Trophoblast cell (in vitro differentiated cells and primary cell): Measurements from ENCODE around the gene PRLR. TPM values are rescaled to one million over a fixed set of nuclear protein-coding genes. Genes with fewer than 3 reads are reported as not detected.

Source experiments
- DNase-seq, 2 donors: peaks; one replicate each; pipeline ENCODE4 v3.0.0-alpha.2; 2016
- H2AFZ ChIP-seq: 2 replicates; pipeline ENCODE4 v1.6.1; 2013; ENCODE audit warnings: low read length, moderate library complexity, mild to moderate bottlenecking; ENCODE audit not compliant: insufficient read depth, poor library complexity
- H2AK5ac ChIP-seq: 2 replicates; pipeline ENCODE4 v1.6.1; 2013; ENCODE audit warnings: mild to moderate bottlenecking, low read length
- H2BK120ac ChIP-seq: 2 replicates; pipeline ENCODE4 v1.6.1; 2013; ENCODE audit warnings: low read length, mild to moderate bottlenecking, moderate library complexity; ENCODE audit not compliant: insufficient read depth, poor library complexity
- H2BK12ac ChIP-seq: 2 replicates; pipeline ENCODE4 v1.6.1; 2013; ENCODE audit warnings: mild to moderate bottlenecking, low read length, moderate library complexity
- H2BK5ac ChIP-seq: 2 replicates; pipeline ENCODE4 v1.6.1; 2013; ENCODE audit warnings: low read length, low read depth, moderate library complexity, mild to moderate bottlenecking; ENCODE audit not compliant: poor library complexity
- H3K14ac ChIP-seq: 2 replicates; pipeline ENCODE4 v1.6.1; 2013; ENCODE audit warnings: mild to moderate bottlenecking, low read length
- H3K18ac ChIP-seq: 2 replicates; pipeline ENCODE4 v1.6.1; 2013; ENCODE audit warnings: mild to moderate bottlenecking, low read length
- H3K23ac ChIP-seq: 2 replicates; pipeline ENCODE4 v1.6.1; 2013; ENCODE audit warnings: low read length
- H3K27ac ChIP-seq: 2 replicates; pipeline ENCODE4 v1.5.1; 2013; ENCODE audit warnings: low read depth, mild to moderate bottlenecking, inconsistent platforms, low read length, moderate library complexity
- H3K27me3 ChIP-seq: 2 replicates; pipeline ENCODE4 v1.6.1; 2013; ENCODE audit warnings: inconsistent platforms, mild to moderate bottlenecking, low read length, moderate library complexity; ENCODE audit not compliant: insufficient read depth
- H3K36me3 ChIP-seq, 2 experiments: 1 replicate in 1 of 2; 2 replicates in 1 of 2; pipeline ENCODE4 v1.6.1; 2013; ENCODE audit warnings: low read length in 2 of 2, mild to moderate bottlenecking in 2 of 2, moderate library complexity in 1 of 2; ENCODE audit not compliant: insufficient read depth in 2 of 2, control insufficient read depth in 1 of 2
- H3K4ac ChIP-seq: 2 replicates; pipeline ENCODE4 v1.6.1; 2013; ENCODE audit warnings: low read depth, mild to moderate bottlenecking, low read length, moderate library complexity
- H3K4me1 ChIP-seq, 2 experiments: 1 replicate in 1 of 2; 2 replicates in 1 of 2; pipeline ENCODE4 v1.6.1; 2013; ENCODE audit warnings: low read length in 2 of 2, mild to moderate bottlenecking in 2 of 2, moderate library complexity in 1 of 2; ENCODE audit not compliant: insufficient read depth in 2 of 2, control insufficient read depth in 1 of 2
- H3K4me2 ChIP-seq: 2 replicates; pipeline ENCODE4 v1.6.1; 2013; ENCODE audit warnings: inconsistent platforms, mild to moderate bottlenecking, low read length, moderate library complexity
- H3K4me3 ChIP-seq: 2 replicates; pipeline ENCODE4 v1.5.1; 2013; ENCODE audit warnings: mild to moderate bottlenecking, low read depth, low read length, inconsistent platforms
- H3K79me1 ChIP-seq: one replicate; pipeline ENCODE4 v1.6.1; 2013; ENCODE audit warnings: low read length
- H3K79me2 ChIP-seq: 2 replicates; pipeline ENCODE4 v1.6.1; 2013; ENCODE audit warnings: low read length, mild to moderate bottlenecking; ENCODE audit not compliant: control insufficient read depth, insufficient read depth, poor library complexity
- H3K9ac ChIP-seq: 2 replicates; pipeline ENCODE4 v1.6.1; 2013; ENCODE audit warnings: mild to moderate bottlenecking, low read length
- H3K9me3 ChIP-seq: 2 replicates; pipeline ENCODE4 v1.6.1; 2013; ENCODE audit warnings: low read depth, mild to moderate bottlenecking, control low read depth, inconsistent platforms, low read length; ENCODE audit not compliant: insufficient read depth
- H4K12ac ChIP-seq: 2 replicates; pipeline ENCODE4 v1.6.1; 2013; ENCODE audit warnings: low read depth, mild to moderate bottlenecking, low read length, moderate library complexity
- H4K8ac ChIP-seq: 2 replicates; pipeline ENCODE4 v1.6.1; 2013; ENCODE audit warnings: low read depth, mild to moderate bottlenecking, low read length, moderate library complexity
- H4K91ac ChIP-seq: one replicate; pipeline ENCODE4 v1.6.1; 2013; ENCODE audit warnings: low read depth, mild to moderate bottlenecking, low read length, moderate library complexity
- WGBS: extraction: QIAGEN DNeasy Blood & Tissue Kit; methylation state at CpG from one replicate; pipeline ENCODE4 v1.1.7; 2013; ENCODE audit warnings: missing lambda C conversion rate; ENCODE audit not compliant: insufficient read length, insufficient coverage; ENCODE audit errors: extremely low coverage; 5-methylcytosine and 5-hydroxymethylcytosine counted together
- polyA plus RNA-seq: library from polyadenylated mRNA; stranded (reverse); fragments of 200-250 nt; gene quantifications from 2 replicates; pipeline ENCODE4 v1.2.3, GENCODE V29; 2013

Gene PRLR
- 7.2 and 7.7 TPM in 2 replicates for polyA plus RNA-seq

DNA sequence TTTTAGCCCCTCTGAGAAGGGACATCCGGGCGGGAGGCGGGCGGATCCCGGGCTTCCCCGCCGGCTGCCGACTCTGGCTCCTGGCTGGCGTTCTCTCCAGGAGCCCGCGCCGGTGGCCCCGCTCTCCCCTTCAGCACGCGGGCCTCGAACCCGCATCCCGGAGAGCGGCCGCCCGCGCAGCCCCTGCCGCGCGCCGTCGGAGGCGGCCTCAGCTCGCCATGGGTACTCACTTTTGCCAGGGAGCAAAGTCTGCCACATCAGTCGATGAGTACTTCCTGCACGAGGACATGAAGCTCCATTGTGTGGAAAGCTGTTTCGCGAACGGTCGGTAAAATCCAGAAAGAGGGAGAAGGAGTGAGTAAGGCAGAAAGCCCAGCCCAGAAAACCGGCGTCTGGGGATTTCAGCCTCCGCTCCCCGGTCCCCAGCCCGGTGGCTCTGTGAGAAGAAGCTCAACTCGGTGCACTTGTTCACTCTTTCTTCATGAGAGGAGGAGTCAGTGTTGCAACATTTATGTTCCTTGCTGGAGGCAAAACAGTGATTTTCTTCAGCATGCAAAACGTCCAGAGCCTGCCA lies at the start of gene PRLR:
TSS of gene PRLR (minus strand) at position 450 of the 574 bp plus-strand sequence. CDS start 140,867 bp downstream, outside the sequence.
- Histone ChIP-seq H3K9me3 (no peaks in the 10 kb centered on the region), H2BK5ac (peak within 1 kb of the TSS; percentile 74), H3K9ac (no peak within 1 kb of the TSS), H2BK120ac (peak within 1 kb of the TSS; percentile 88), H3K27me3 (no peaks in the 10 kb centered on the region), H3K23ac (no peak within 1 kb of the TSS), H3K18ac (peak within 1 kb of the TSS; percentile 77), H2AK5ac (no peak within 1 kb of the TSS), H3K79me2 (peaks cover 3% of the 10 kb centered on the region), H3K4me2 (peak within 1 kb of the TSS; percentile 98), H2AFZ (peak within 1 kb of the TSS; percentile 65), H3K4ac (peak within 1 kb of the TSS; percentile 67), H3K4me3 (peak within 1 kb of the TSS; percentile 74), H3K14ac (peak within 1 kb of the TSS; percentile 50), H3K79me1 (peaks cover 4% of the 10 kb centered on the region), H3K4me1 (peaks cover 6 to 8% of the 10 kb centered on the region in 2 experiments), H2BK12ac (peak within 1 kb of the TSS; percentile 78), H3K27ac (peak within 1 kb of the TSS; percentile 78), H4K91ac (peak within 1 kb of the TSS; percentile 84), H3K36me3 (no peaks in the 10 kb centered on the region), H4K8ac (peak within 1 kb of the TSS; percentile 89), H4K12ac (peak within 1 kb of the TSS; percentile 76)
- peak; percentile 73 to 85 for DNase-seq
- WGBS, result no CpG with 5 or more reads among the region's 42 CpGs

GRCh38 chr5:35274839-35275509 lies 44.7 kb upstream of the PRLR start:
- Histone ChIP-seq H2AFZ (no peak overlapping the region), H3K4me1 (no peaks in the 10 kb centered on the region), H3K23ac (no peak overlapping the region), H3K79me2 (no peaks in the 10 kb centered on the region), H3K4ac (no peak overlapping the region), H3K4me3 (no peak overlapping the region), H3K4me2 (no peak overlapping the region), H3K27ac (no peak overlapping the region), H4K12ac (no peak overlapping the region), H3K18ac (no peak overlapping the region), H2AK5ac (no peak overlapping the region), H2BK120ac (no peak overlapping the region), H3K14ac (no peak overlapping the region), H4K91ac (no peak overlapping the region), H4K8ac (no peak overlapping the region), H3K9ac (no peak overlapping the region), H2BK5ac (no peak overlapping the region), H3K27me3 (no peaks in the 10 kb centered on the region), H3K9me3 (no peaks in the 10 kb centered on the region), H2BK12ac (no peak overlapping the region), H3K36me3 (no peaks in the 10 kb centered on the region), H3K79me1 (no peaks in the 10 kb centered on the region)
- DNase-seq, result no peak
- no CpG with 5 or more reads among the region's 2 CpGs for WGBS

DNA sequence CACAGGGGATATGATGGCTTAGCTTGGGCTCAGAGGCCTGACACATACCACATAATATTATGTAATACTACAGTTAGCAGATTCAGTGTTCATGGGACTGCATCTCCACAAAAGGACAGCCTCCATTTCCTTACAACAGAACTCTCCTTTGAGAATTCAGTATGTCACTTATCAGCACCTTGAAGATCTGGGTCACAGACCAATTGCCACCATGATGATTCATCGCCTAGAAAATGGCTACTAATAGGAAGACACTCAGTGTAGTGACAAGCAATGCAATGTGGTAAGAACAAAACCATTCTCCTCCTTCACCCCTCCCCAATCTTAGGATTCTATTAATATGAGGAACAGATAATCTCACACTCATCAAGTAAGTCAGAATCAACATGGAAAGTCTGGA lies 38.7 kb upstream of the PRLR start:
- H3K4me2 ChIP-seq, result no peak overlapping the region
- H3K79me1 ChIP-seq, result no peaks in the 10 kb centered on the region
- no peak overlapping the region for H4K8ac ChIP-seq
- no peak overlapping the region for H3K14ac ChIP-seq
- no peaks in the 10 kb centered on the region for H3K27me3 ChIP-seq
- no peak overlapping the region for H2BK120ac ChIP-seq
- no peaks in the 10 kb centered on the region for H3K36me3 ChIP-seq
- no peak overlapping the region for H2AFZ ChIP-seq
- no peak overlapping the region for H4K91ac ChIP-seq
- H2BK12ac ChIP-seq, result no peak overlapping the region
- H3K4me3 ChIP-seq, result no peak overlapping the region
- H3K23ac ChIP-seq, result no peak overlapping the region
- no peak overlapping the region for H3K27ac ChIP-seq
- no CpG with 5 or more reads among the region's 1 CpG for whole genome bisulfite sequencing
- H4K12ac ChIP-seq, result no peak overlapping the region
- H3K79me2 ChIP-seq, result no peaks in the 10 kb centered on the region
- DNase-seq, result peak; percentile 55 to 80
- no peak overlapping the region for H3K9ac ChIP-seq
- H3K4ac ChIP-seq, result no peak overlapping the region
- H2AK5ac ChIP-seq, result no peak overlapping the region
- H3K18ac ChIP-seq, result no peak overlapping the region
- H3K4me1 ChIP-seq, result no peaks in the 10 kb centered on the region
- H3K9me3 ChIP-seq, result no peaks in the 10 kb centered on the region
- H2BK5ac ChIP-seq, result no peak overlapping the region

GRCh38 chr5:35266276-35266675 lies 36.0 kb upstream of the PRLR start:
- H4K91ac ChIP-seq, result no peak overlapping the region
- no CpG with 5 or more reads among the region's 3 CpGs for WGBS

More at GRCh38 chr5:35266276-35266675, 36.0 kb upstream of the PRLR start:
- Histone ChIP-seq H3K9ac (no peak overlapping the region), H3K27ac (no peak overlapping the region), H3K4me3 (no peak overlapping the region), H3K79me1 (no peaks in the 10 kb centered on the region), H3K23ac (no peak overlapping the region), H3K4me2 (no peak overlapping the region), H2BK5ac (no peak overlapping the region), H3K4me1 (no peaks in the 10 kb centered on the region), H2BK12ac (no peak overlapping the region), H3K9me3 (no peaks in the 10 kb centered on the region), H2AFZ (no peak overlapping the region), H3K36me3 (no peaks in the 10 kb centered on the region), H2BK120ac (no peak overlapping the region), H3K27me3 (no peaks in the 10 kb centered on the region), H3K18ac (no peak overlapping the region), H4K12ac (no peak overlapping the region), H3K79me2 (no peaks in the 10 kb centered on the region), H4K8ac (no peak overlapping the region), H2AK5ac (no peak overlapping the region), H3K14ac (no peak overlapping the region), H3K4ac (no peak overlapping the region)
- DNase-seq, result no peak
